NT2/D1 (cell line): ENCODE measurements around the gene CYP2A13.

Experiments used
- YY1 ChIP-seq: IDR thresholded peaks from 2 replicates; pipeline ENCODE4 v1.6.1; 2011; ENCODE audit not compliant: insufficient read length, insufficient read depth
- ZNF274 ChIP-seq: IDR thresholded peaks from 2 replicates; pipeline ENCODE4 v1.6.1; 2011; ENCODE audit warnings: mild to moderate bottlenecking, low read depth, low read length

DNA sequence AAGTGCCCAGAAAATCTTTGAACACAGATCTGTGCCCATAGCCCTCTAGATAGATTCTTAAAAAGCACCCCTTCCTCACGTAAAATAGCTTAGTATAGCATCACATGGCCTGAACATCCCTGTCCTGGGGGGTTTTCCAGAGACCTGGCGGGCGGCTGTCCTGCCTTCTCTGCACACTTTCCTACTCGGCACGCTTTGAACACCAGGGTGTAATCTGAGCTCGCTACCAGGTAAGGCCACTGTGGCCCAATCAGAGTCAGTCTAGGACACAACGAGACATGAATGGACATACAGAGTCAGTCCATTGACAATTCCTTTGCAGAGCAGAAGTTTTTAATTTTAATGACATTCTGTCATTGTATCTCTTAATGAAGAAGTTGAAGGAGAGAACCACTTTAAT, 8.1 kb downstream of the CYP2A13 start:
- no peak for TF ChIP-seq YY1
- no peak for TF ChIP-seq ZNF274
